ENCODE results near the gene APOL6. TPM values are rescaled to one million over a fixed set of nuclear protein-coding genes. Genes with fewer than 3 reads are reported as not detected.

APOL6 gene
- total and polyA plus RNA-seq, 9 donors, result 0.86 to 2.6 (median 1.9) TPM

DNA sequence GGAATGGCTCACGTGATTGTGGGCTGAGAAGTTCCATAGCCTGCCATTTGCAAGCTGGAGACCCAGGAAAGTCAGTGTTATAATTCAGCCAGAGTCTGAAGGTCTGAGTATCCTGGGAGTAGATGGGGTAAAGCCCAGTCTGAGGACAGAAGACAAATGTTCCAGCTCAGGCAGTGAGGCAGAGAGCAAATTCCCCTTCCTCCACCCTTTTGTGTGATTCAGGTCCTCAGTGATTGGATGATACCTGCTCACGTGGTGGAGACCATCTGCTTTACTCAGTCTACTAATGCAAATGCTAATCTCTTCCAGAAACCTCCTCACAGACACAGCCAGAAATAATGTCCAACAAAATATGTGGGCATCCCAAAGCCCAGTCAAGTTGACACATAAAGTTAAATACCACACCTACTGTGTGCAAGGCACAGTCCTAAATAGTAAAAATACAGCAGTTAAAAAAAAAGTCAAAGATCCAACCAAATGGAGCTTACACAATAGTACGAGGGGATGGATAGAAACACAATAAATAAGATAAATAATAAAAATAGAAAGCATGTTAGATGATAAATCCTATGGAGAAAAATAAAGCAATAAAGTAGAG is 13.2 kb upstream of the APOL6 start:
- H3K4me3 ChIP-seq (ENCODE audit: low read length), result no peak overlapping the region
- no peaks in the 10 kb centered on the region for H3K36me3 ChIP-seq (ENCODE audit: control insufficient read depth, insufficient read depth, low read length)
- no peaks in the 10 kb centered on the region for H3K27me3 ChIP-seq (ENCODE audit: control insufficient read depth, insufficient read depth, low read length)
- H3K4me1 ChIP-seq (ENCODE audit: control insufficient read depth, insufficient read depth, low read length), result peaks cover 21% of the 10 kb centered on the region
- DNase-seq, result no peak
- H3K27ac ChIP-seq (ENCODE audit: low read length), result no peak overlapping the region
- H3K9me3 ChIP-seq (replicated peaks; ENCODE audit: control insufficient read depth, low read depth, low read length), result peaks cover 3% of the 10 kb centered on the region
- WGBS (ENCODE audit: insufficient coverage), result 85% methylated on average over 1 of the region's 3 CpGs

DNA sequence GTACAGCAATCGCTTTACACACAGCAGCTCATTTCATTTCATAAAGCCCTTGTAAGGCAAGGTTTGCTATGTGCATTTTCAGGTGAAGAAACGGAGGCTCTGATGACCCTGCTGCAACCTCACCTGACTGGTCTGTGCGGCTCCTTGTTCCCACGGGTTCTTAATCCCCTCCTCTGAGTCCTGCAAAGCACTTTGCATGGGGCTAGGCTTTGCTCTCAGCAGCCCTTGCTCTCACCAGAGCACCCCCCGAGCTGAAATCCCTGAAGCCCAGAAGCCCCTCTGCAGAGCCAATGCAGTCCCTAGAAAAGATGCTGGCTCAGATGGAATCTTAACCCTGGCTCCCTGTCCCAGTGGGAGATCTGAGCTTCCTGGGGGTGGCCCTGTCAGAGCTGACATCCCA is 11.0 kb upstream of the APOL6 start:
- peak overlapping the region; percentile 92 for H3K27ac ChIP-seq (ENCODE audit: low read length)

DNA sequence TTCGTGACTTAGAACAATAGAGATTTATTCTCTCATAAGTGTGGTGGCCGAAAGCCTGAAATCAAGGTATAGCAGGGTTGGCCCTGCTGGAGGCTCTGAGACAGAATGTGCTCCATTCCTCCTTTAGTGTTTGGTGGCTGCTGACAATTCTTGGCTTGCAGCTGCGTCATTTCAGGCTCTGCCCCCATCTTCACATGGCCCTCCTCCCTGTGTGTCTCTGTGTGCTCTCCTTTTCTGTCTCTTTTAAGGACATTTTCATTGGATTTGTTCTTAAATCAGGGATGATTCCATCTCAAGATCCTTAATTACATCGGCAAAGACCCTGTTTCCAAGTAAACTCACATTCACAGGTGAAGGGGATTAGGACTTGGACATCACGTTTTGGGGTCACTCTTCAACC is 10.2 kb upstream of the APOL6 start:
- no CpG with 5 or more reads among the region's 5 CpGs for WGBS (ENCODE audit: insufficient coverage)
- Histone ChIP-seq H3K27me3 (ENCODE audit: control insufficient read depth, insufficient read depth, low read length) (no peaks in the 10 kb centered on the region), H3K4me1 (ENCODE audit: control insufficient read depth, insufficient read depth, low read length) (peaks cover 26% of the 10 kb centered on the region), H3K36me3 (ENCODE audit: control insufficient read depth, insufficient read depth, low read length) (no peaks in the 10 kb centered on the region), H3K9me3 (replicated peaks; ENCODE audit: control insufficient read depth, low read depth, low read length) (peaks cover 3% of the 10 kb centered on the region), H3K4me3 (ENCODE audit: low read length) (no peak overlapping the region), H3K27ac (ENCODE audit: low read length) (peak overlapping the region; percentile 92)
- DNase-seq, result peak; percentile 66

More for the DNA sequence above, 11.0 kb upstream of the APOL6 start:
- peaks cover 22% of the 10 kb centered on the region for H3K4me1 ChIP-seq (ENCODE audit: control insufficient read depth, insufficient read depth, low read length)
- no peak for DNase-seq
- H3K27me3 ChIP-seq (ENCODE audit: control insufficient read depth, insufficient read depth, low read length), result no peaks in the 10 kb centered on the region
- WGBS (ENCODE audit: insufficient coverage), result no CpG with 5 or more reads among the region's 5 CpGs
- peaks cover 3% of the 10 kb centered on the region for H3K9me3 ChIP-seq (replicated peaks; ENCODE audit: control insufficient read depth, low read depth, low read length)
- H3K4me3 ChIP-seq (ENCODE audit: low read length), result no peak overlapping the region
- no peaks in the 10 kb centered on the region for H3K36me3 ChIP-seq (ENCODE audit: control insufficient read depth, insufficient read depth, low read length)

- H3K27ac ChIP-seq (ENCODE audit: low read length), result peak overlapping the region; percentile 92
- no peaks in the 10 kb centered on the region for H3K27me3 ChIP-seq (ENCODE audit: control insufficient read depth, insufficient read depth, low read length)
- 13% methylated on average over 10 of the region's 13 CpGs for WGBS (ENCODE audit: insufficient coverage)
- H3K4me1 ChIP-seq (ENCODE audit: control insufficient read depth, insufficient read depth, low read length), result peaks cover 26% of the 10 kb centered on the region
- peaks cover 3% of the 10 kb centered on the region for H3K9me3 ChIP-seq (replicated peaks; ENCODE audit: control insufficient read depth, low read depth, low read length)
- H3K4me3 ChIP-seq (ENCODE audit: low read length), result no peak overlapping the region
- no peaks in the 10 kb centered on the region for H3K36me3 ChIP-seq (ENCODE audit: control insufficient read depth, insufficient read depth, low read length)
- DNase-seq, result peak; percentile 95
Observed at GRCh38 chr22:35638410-35638809, 9.8 kb upstream of the APOL6 start.

GRCh38 chr22:35641494-35642120 is 6.6 kb upstream of the APOL6 start:
- DNase-seq, result no peak
- Histone ChIP-seq H3K27me3 (ENCODE audit: control insufficient read depth, insufficient read depth, low read length) (no peaks in the 10 kb centered on the region), H3K9me3 (replicated peaks; ENCODE audit: control insufficient read depth, low read depth, low read length) (no peaks in the 10 kb centered on the region), H3K4me3 (ENCODE audit: low read length) (no peak overlapping the region), H3K27ac (ENCODE audit: low read length) (no peak overlapping the region), H3K36me3 (ENCODE audit: control insufficient read depth, insufficient read depth, low read length) (no peaks in the 10 kb centered on the region), H3K4me1 (ENCODE audit: control insufficient read depth, insufficient read depth, low read length) (peaks cover 29% of the 10 kb centered on the region)
- 85% methylated on average over 5 of the region's 7 CpGs for WGBS (ENCODE audit: insufficient coverage)

- Histone ChIP-seq H3K36me3 (ENCODE audit: control insufficient read depth, insufficient read depth, low read length) (no peaks in the 10 kb centered on the region), H3K4me1 (ENCODE audit: control insufficient read depth, insufficient read depth, low read length) (peaks cover 31% of the 10 kb centered on the region), H3K27me3 (ENCODE audit: control insufficient read depth, insufficient read depth, low read length) (no peaks in the 10 kb centered on the region), H3K4me3 (ENCODE audit: low read length) (no peak overlapping the region), H3K9me3 (replicated peaks; ENCODE audit: control insufficient read depth, low read depth, low read length) (no peaks in the 10 kb centered on the region), H3K27ac (ENCODE audit: low read length) (no peak overlapping the region)
- DNase-seq, result no peak
- no CpG with 5 or more reads among the region's 2 CpGs for WGBS (ENCODE audit: insufficient coverage)
Observed at GRCh38 chr22:35642305-35642741, 5.9 kb upstream of the APOL6 start.

DNA sequence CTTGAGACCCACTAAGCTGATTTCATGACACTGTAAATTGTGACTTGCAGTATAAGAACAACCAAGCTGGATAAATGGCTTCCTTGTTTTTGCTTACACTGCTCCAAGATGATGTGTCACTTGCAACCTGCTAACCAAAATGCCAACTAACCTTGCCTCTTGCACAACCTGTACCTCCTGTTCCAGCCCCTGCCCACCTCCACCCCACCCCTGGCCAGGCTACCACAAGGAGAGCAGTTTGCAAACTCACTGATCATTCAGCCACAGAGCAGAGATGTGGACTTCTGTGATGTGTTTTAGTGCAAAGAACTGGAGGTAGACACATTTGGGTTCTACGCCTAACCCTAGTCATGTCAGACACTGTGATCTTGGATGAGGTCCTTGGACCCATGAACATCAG is 4.3 kb upstream of the APOL6 start:
- Histone ChIP-seq H3K27ac (ENCODE audit: low read length) (no peak overlapping the region), H3K27me3 (ENCODE audit: control insufficient read depth, insufficient read depth, low read length) (no peaks in the 10 kb centered on the region), H3K4me3 (ENCODE audit: low read length) (no peak overlapping the region), H3K36me3 (ENCODE audit: control insufficient read depth, insufficient read depth, low read length) (no peaks in the 10 kb centered on the region), H3K9me3 (replicated peaks; ENCODE audit: control insufficient read depth, low read depth, low read length) (no peaks in the 10 kb centered on the region), H3K4me1 (ENCODE audit: control insufficient read depth, insufficient read depth, low read length) (peaks cover 27% of the 10 kb centered on the region)
- 100% methylated on average over 1 of the region's 1 CpG for WGBS (ENCODE audit: insufficient coverage)
- no peak for DNase-seq

GRCh38 chr22:35645646-35646045 is 2.6 kb upstream of the APOL6 start:
- H3K27ac ChIP-seq (ENCODE audit: low read length), result no peak overlapping the region
- H3K4me1 ChIP-seq (ENCODE audit: control insufficient read depth, insufficient read depth, low read length), result peaks cover 31% of the 10 kb centered on the region
- 93% methylated on average over 4 of the region's 4 CpGs for WGBS (ENCODE audit: insufficient coverage)
- H3K4me3 ChIP-seq (ENCODE audit: low read length), result no peak overlapping the region
- H3K27me3 ChIP-seq (ENCODE audit: control insufficient read depth, insufficient read depth, low read length), result no peaks in the 10 kb centered on the region
- no peaks in the 10 kb centered on the region for H3K36me3 ChIP-seq (ENCODE audit: control insufficient read depth, insufficient read depth, low read length)
- H3K9me3 ChIP-seq (replicated peaks; ENCODE audit: control insufficient read depth, low read depth, low read length), result no peaks in the 10 kb centered on the region
- DNase-seq, result no peak

DNA sequence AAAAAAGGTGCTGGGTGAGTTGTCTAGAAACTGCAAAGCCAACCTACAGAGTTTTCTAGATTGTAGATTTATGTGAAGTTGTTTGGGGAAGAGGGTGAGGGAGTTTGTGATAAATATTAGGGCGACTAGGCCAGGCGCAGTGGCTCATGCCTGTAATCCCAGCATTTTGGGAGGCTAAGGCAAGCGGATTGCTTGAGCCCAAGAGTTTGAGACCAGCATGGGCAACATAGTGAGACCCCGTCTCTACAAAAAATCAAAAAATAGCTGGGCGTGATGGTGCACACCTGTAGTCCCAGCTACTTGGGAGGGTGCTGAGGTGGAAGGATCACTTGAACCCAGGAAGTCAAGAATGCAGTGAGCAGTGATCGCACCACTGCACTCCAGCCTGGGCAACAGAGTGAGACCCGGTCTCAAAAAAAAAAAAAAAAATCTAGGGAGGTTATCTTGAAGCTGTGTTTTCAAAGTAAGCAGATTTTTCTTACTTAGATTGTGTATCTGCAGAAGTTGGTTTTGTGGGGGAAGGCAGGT is 844 bp downstream of the APOL6 start:
- Histone ChIP-seq H3K4me1 (ENCODE audit: control insufficient read depth, insufficient read depth, low read length) (peaks cover 27% of the 10 kb centered on the region), H3K9me3 (replicated peaks; ENCODE audit: control insufficient read depth, low read depth, low read length) (peaks cover 4% of the 10 kb centered on the region), H3K36me3 (ENCODE audit: control insufficient read depth, insufficient read depth, low read length) (no peaks in the 10 kb centered on the region), H3K27ac (ENCODE audit: low read length) (peak overlapping the region; percentile 88), H3K27me3 (ENCODE audit: control insufficient read depth, insufficient read depth, low read length) (no peaks in the 10 kb centered on the region), H3K4me3 (ENCODE audit: low read length) (peak overlapping the region; percentile 59)
- 84% methylated on average over 7 of the region's 7 CpGs for WGBS (ENCODE audit: insufficient coverage)
- no peak for DNase-seq

- peaks cover 27% of the 10 kb centered on the region for H3K4me1 ChIP-seq (ENCODE audit: control insufficient read depth, insufficient read depth, low read length)
- WGBS (ENCODE audit: insufficient coverage), result 73% methylated on average over 3 of the region's 7 CpGs
- H3K4me3 ChIP-seq (ENCODE audit: low read length), result peak overlapping the region; percentile 59
- peaks cover 4% of the 10 kb centered on the region for H3K9me3 ChIP-seq (replicated peaks; ENCODE audit: control insufficient read depth, low read depth, low read length)
- no peaks in the 10 kb centered on the region for H3K27me3 ChIP-seq (ENCODE audit: control insufficient read depth, insufficient read depth, low read length)
- DNase-seq, result no peak
- H3K27ac ChIP-seq (ENCODE audit: low read length), result no peak overlapping the region
- H3K36me3 ChIP-seq (ENCODE audit: control insufficient read depth, insufficient read depth, low read length), result no peaks in the 10 kb centered on the region
Observed at GRCh38 chr22:35649636-35650250, 1.5 kb downstream of the APOL6 start.

All from muscle of leg (tissue), 11 donors.